Measurements from ENCODE around the gene PLD6.

The PLD6 gene

GRCh38 chr17:17152385-17152784 is 53.7 kb downstream of the PLD6 start:
- no peak for DNase-seq (ENCODE audit: low read depth)
- no peak for TF ChIP-seq CTCF (IDR thresholded peaks at IDR 0.05; ENCODE audit: low read length, missing control alignments)
- no peak overlapping the region for H3K4me3 ChIP-seq (replicated peaks; ENCODE audit: low read depth, low read length)

GRCh38 chr17:17151962-17152361 is 54.2 kb downstream of the PLD6 start:
- no peak for TF ChIP-seq CTCF (IDR thresholded peaks at IDR 0.05; ENCODE audit: low read length, missing control alignments)
- no peak overlapping the region for H3K4me3 ChIP-seq (replicated peaks; ENCODE audit: low read depth, low read length)
- DNase-seq (ENCODE audit: low read depth), result peak; percentile 92

- DNase-seq (ENCODE audit: low read depth), result peak; percentile 45
- no peak overlapping the region for H3K4me3 ChIP-seq (replicated peaks; ENCODE audit: low read depth, low read length)
- no peak for TF ChIP-seq CTCF (IDR thresholded peaks at IDR 0.05; ENCODE audit: low read length, missing control alignments)
Observed at GRCh38 chr17:17151541-17151940, 54.6 kb downstream of the PLD6 start.

- no peak overlapping the region for H3K4me3 ChIP-seq (replicated peaks; ENCODE audit: low read depth, low read length)
- DNase-seq (ENCODE audit: low read depth), result peak; percentile 73
- TF ChIP-seq CTCF (IDR thresholded peaks at IDR 0.05; ENCODE audit: low read length, missing control alignments), result no peak
Observed at GRCh38 chr17:17151055-17151454, 55.1 kb downstream of the PLD6 start.

Measured in fibroblast of pulmonary artery (primary cell).